ENCODE measurements around the gene OLIG1.

OLIG1 gene

DNA sequence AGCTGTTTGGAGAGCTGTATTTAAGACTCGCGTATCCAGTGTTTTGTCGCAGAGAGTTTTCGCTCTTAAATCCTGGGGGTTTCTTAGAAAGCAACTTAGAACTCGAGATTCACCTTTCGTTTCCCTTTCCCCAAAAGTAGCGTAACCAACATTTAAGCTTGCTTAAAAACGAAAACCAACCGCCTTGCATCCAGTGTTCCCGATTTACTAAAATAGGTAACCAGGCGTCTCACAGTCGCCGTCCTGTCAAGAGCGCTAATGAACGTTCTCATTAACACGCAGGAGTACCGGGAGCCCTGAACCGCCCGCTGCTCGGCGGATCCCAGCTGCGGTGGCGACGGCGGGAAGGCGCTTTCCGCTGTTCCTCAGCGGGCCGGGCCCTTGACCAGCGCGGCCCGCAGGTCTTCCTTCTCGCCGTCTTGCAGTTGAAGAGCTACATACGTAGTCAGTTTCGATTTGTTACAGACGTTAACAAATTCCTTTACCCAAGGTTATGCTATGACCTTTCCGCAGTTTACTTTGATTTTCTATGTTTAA, 1.9 kb downstream of the OLIG1 start:
- peak in 1 of 2 experiments; percentile 11 for DNase-seq (ENCODE audit: low read depth in 1 of 2, low spot score in 1 of 2)
- TF ChIP-seq JUND (IDR thresholded peaks at IDR 0.05; ENCODE audit: low read depth): no peak
- in situ Hi-C loops (cut with HindIII; ENCODE audit: low pct_unique_long_range_greater_than_20kb, low sequenced_read_pairs): no loop called here

- TF ChIP-seq JUND (IDR thresholded peaks at IDR 0.05; ENCODE audit: low read depth): no peak
- no peak for DNase-seq (ENCODE audit: low read depth in 1 of 2, low spot score in 1 of 2)
- in situ Hi-C loops (cut with HindIII; ENCODE audit: low pct_unique_long_range_greater_than_20kb, low sequenced_read_pairs): no loop called here
Observed at GRCh38 chr21:33073636-33074035, 3.7 kb downstream of the OLIG1 start.

DNA sequence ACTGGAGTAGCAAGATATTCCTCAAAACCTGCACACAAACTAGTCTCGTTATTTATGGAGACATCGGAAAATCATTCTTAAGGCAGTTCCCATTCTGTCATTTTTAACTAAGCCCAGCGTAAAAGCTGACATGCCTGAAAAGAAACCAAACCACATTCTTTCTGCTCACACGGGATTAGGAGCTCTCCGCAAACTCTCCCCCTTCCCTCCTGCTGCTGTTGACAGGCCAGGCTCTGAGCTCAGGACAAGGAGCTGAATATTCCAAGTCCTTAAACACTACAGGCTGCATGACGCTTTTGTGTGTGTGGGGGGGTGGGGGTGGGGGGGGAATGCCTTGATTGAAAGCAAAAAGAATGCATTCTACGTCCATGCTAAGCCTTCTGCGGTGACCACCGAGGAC, 5.2 kb downstream of the OLIG1 start:
- in situ Hi-C loops (cut with HindIII; ENCODE audit: low pct_unique_long_range_greater_than_20kb, low sequenced_read_pairs): no loop called here

GRCh38 chr21:33075596-33076195, 5.8 kb downstream of the OLIG1 start:
- in situ Hi-C loops (cut with HindIII; ENCODE audit: low pct_unique_long_range_greater_than_20kb, low sequenced_read_pairs): no loop called here
- no peak for DNase-seq (ENCODE audit: low read depth in 1 of 2, low spot score in 1 of 2)

More for the DNA sequence above, 5.2 kb downstream of the OLIG1 start:
- TF ChIP-seq JUND (IDR thresholded peaks at IDR 0.05; ENCODE audit: low read depth): no peak
- DNase-seq (ENCODE audit: low read depth in 1 of 2, low spot score in 1 of 2): peak; percentile 54 to 76

DNA sequence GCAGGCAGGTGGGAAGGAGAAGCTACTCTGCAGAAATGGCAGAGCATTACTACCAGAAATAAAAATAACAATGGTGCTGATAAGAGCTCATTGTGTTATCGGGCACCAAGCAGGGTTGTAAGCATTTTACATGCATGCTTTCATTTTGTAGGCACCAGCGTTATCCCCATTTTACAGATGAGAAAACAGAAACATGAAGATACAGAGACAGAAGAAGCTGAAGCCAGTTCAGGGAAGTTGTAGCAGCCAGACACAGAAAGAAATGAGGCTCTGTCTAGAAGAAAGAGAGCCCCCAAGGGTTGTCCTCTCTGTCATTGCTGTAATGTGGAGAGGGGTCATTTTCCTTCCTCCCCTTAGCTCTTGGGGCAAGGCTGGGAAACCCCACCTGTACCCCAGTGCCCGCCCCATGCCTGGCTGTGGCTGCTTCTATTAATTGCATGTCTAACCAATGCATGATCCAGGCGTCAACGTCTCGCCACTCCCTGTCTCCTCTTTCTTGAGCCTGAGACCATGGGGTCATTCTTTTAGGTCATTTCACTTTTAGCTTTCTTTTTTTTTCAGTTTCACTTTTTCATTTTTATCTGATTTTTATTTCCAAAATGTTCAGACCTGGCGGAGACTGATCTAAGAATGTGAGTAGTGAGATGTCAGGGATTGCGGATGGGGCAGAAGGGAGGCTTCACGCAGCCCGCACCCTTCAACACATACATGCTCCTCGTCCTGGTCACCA, 6.8 kb downstream of the OLIG1 start:
- no peak for DNase-seq (ENCODE audit: low read depth in 1 of 2, low spot score in 1 of 2)
- in situ Hi-C loops (cut with HindIII; ENCODE audit: low pct_unique_long_range_greater_than_20kb, low sequenced_read_pairs): no loop called here
- no peak for TF ChIP-seq JUND (IDR thresholded peaks at IDR 0.05; ENCODE audit: low read depth)

More at GRCh38 chr21:33075596-33076195, 5.8 kb downstream of the OLIG1 start:
- TF ChIP-seq JUND (IDR thresholded peaks at IDR 0.05; ENCODE audit: low read depth): no peak

- in situ Hi-C loops (cut with HindIII; ENCODE audit: low pct_unique_long_range_greater_than_20kb, low sequenced_read_pairs): no loop called here
- TF ChIP-seq JUND (IDR thresholded peaks at IDR 0.05; ENCODE audit: low read depth): no peak
- DNase-seq (ENCODE audit: low read depth in 1 of 2, low spot score in 1 of 2): peak in 1 of 2 experiments; percentile 81
Observed at GRCh38 chr21:33078907-33079582, 9.1 kb downstream of the OLIG1 start.

GRCh38 chr21:33080376-33080775, 10.4 kb downstream of the OLIG1 start:
- DNase-seq (ENCODE audit: low read depth in 1 of 2, low spot score in 1 of 2): no peak
- TF ChIP-seq JUND (IDR thresholded peaks at IDR 0.05; ENCODE audit: low read depth): no peak
- in situ Hi-C loops (cut with HindIII; ENCODE audit: low pct_unique_long_range_greater_than_20kb, low sequenced_read_pairs): no loop called here

GRCh38 chr21:33080776-33081175, 10.8 kb downstream of the OLIG1 start:
- in situ Hi-C loops (cut with HindIII; ENCODE audit: low pct_unique_long_range_greater_than_20kb, low sequenced_read_pairs): no loop called here
- no peak for TF ChIP-seq JUND (IDR thresholded peaks at IDR 0.05; ENCODE audit: low read depth)
- no peak for DNase-seq (ENCODE audit: low read depth in 1 of 2, low spot score in 1 of 2)

DNA sequence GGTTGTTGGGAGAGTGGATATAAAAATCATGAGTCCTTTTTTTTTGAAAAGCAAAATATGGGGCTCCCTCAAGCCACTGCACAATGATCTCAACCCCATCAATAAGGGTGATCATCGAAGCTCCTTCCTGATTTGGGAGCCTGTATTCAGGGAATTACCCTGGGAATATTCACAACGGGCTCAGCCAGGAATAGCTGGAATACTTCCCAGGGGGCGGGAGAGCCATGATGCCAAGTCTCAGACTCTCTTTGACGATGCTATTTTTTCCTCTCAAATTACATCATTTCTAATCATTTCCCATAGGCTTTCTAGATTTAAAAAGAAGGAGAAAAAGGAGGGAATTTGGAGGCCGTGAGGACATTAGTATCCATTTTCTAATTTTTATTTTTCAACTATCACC, 18.4 kb downstream of the OLIG1 start:
- DNase-seq (ENCODE audit: low read depth in 1 of 2, low spot score in 1 of 2): no peak
- TF ChIP-seq JUND (IDR thresholded peaks at IDR 0.05; ENCODE audit: low read depth): no peak
- in situ Hi-C loops (cut with HindIII; ENCODE audit: low pct_unique_long_range_greater_than_20kb, low sequenced_read_pairs): no loop called here

- in situ Hi-C loops (cut with HindIII; ENCODE audit: low pct_unique_long_range_greater_than_20kb, low sequenced_read_pairs): no loop called here
- TF ChIP-seq JUND (IDR thresholded peaks at IDR 0.05; ENCODE audit: low read depth): no peak
- no peak for DNase-seq (ENCODE audit: low read depth in 1 of 2, low spot score in 1 of 2)
Observed at GRCh38 chr21:33089395-33090119, 19.6 kb downstream of the OLIG1 start.

DNA sequence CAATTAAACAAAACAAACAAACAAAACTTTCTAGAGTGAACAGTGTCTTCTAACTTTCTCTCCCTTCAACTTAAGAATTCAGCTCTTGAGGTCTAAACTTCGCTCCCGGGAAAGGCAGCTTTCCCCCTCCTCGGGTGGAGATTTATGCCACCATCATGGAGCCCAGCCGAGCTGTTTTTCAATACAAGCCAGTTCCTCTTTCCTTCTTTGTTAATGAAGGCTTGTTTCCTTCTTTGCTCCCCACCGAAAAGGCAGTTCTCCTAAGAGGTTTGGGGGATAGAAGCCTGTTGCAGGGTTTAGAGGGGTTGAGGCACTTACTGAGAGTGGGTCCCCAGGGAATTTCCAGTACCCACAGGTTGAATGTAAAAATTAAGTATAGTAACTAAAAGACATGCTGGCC, 26.5 kb downstream of the OLIG1 start:
- TF ChIP-seq JUND (IDR thresholded peaks at IDR 0.05; ENCODE audit: low read depth): no peak
- in situ Hi-C loops (cut with HindIII; ENCODE audit: low pct_unique_long_range_greater_than_20kb, low sequenced_read_pairs): no loop called here

GRCh38 chr21:33099131-33099530, 29.2 kb downstream of the OLIG1 start:
- no peak for TF ChIP-seq JUND (IDR thresholded peaks at IDR 0.05; ENCODE audit: low read depth)
- DNase-seq (ENCODE audit: low read depth in 1 of 2, low spot score in 1 of 2): no peak
- in situ Hi-C loops (cut with HindIII; ENCODE audit: low pct_unique_long_range_greater_than_20kb, low sequenced_read_pairs): no loop called here

More for the DNA sequence above, 26.5 kb downstream of the OLIG1 start:
- DNase-seq (ENCODE audit: low read depth in 1 of 2, low spot score in 1 of 2): no peak

Measured in T47D (cell line).